Measurements from ENCODE around the gene CDHR3. TPM values are rescaled to one million over a fixed set of nuclear protein-coding genes. Genes with fewer than 3 reads are reported as not detected.

The CDHR3 gene
- total RNA-seq, 1 donor from 2014 or later = 1.1 TPM

DNA sequence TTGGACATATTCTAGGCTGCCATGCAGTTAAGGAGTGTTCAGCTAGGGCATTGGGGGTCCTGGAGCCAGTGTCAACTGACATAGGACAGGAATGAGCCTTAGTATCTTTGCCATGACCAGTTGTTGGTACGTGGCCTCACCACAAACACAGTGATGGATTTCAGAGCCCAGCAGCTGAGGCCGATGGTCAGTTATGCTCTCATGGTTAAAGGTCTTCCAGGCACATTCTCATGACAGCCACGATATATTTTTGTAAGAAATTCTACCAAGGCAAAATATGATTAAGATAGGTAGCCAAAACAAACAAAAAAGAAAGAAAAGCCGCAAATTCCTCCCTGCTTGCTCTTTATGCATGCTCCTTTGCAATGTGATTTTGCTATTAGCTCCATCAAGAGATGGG is 47.8 kb downstream of the CDHR3 start:
- DNase-seq (ENCODE audit: low read depth) = no peak
- no peak for FAIRE-seq
- TF ChIP-seq, protein P1, sequence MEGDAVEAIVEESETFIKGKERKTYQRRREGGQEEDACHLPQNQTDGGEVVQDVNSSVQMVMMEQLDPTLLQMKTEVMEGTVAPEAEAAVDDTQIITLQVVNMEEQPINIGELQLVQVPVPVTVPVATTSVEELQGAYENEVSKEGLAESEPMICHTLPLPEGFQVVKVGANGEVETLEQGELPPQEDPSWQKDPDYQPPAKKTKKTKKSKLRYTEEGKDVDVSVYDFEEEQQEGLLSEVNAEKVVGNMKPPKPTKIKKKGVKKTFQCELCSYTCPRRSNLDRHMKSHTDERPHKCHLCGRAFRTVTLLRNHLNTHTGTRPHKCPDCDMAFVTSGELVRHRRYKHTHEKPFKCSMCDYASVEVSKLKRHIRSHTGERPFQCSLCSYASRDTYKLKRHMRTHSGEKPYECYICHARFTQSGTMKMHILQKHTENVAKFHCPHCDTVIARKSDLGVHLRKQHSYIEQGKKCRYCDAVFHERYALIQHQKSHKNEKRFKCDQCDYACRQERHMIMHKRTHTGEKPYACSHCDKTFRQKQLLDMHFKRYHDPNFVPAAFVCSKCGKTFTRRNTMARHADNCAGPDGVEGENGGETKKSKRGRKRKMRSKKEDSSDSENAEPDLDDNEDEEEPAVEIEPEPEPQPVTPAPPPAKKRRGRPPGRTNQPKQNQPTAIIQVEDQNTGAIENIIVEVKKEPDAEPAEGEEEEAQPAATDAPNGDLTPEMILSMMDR (IDR thresholded peaks at IDR 0.05; ENCODE audit: insufficient read depth, low read length, severe bottlenecking) = no peak
- H3K4me3 ChIP-seq (ENCODE audit: low read depth, low read length) = no peak overlapping the region
- no peaks in the 10 kb centered on the region for H3K36me3 ChIP-seq (ENCODE audit: control insufficient read depth, insufficient read depth, low read length)
- no peaks in the 10 kb centered on the region for H3K27me3 ChIP-seq (ENCODE audit: control insufficient read depth, insufficient read depth, low read length)

DNA sequence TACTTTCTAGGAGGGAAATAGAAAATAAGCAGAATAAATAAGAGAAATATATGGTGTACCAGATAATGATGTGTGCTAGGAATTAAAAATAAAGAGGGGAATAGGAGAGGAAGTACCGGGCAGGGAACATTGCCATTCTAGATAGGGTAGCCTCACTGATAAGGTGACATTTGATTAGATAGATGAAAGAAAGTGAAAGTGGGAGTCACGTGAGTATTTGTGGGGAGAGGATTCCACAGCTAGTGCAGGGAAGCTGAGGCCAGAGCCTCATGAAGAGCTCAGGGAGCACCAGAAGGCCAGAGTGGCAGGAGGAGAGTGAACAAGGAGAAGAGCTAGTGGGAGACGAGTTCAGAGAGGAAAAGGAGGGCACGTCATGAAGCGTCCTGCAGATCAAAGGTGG is 49.1 kb downstream of the CDHR3 start:
- no peaks in the 10 kb centered on the region for H3K27me3 ChIP-seq (ENCODE audit: control insufficient read depth, insufficient read depth, low read length)
- no peaks in the 10 kb centered on the region for H3K36me3 ChIP-seq (ENCODE audit: control insufficient read depth, insufficient read depth, low read length)
- DNase-seq (ENCODE audit: low read depth) (no peak), FAIRE-seq (no peak)
- no peak overlapping the region for H3K4me3 ChIP-seq (ENCODE audit: low read depth, low read length)
- TF ChIP-seq, protein P1 (IDR thresholded peaks at IDR 0.05; ENCODE audit: insufficient read depth, low read length, severe bottlenecking) = no peak

DNA sequence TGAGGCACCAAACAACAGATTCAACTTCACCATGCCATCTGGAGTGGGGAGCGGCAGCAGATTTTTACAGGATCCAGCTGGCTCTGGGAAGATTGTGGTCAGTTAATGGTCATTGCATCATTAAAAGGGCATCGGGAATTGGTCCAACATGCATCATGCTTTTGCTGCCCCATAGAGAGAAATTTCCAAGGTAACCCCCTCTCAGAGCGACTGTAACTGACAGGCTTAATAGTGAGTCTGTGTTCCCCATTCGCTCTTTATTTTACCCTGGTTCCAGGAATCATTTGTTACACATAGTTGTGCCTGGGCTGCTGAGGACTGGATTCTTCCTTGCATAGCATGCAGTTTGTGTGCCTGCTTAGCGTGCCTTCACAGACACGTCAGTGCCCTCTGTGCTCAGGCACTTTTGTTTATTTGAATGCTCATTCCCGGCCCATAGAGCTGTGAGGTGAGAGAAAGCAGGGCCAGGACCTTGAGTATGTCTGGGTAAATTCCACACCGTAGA is 49.9 kb downstream of the CDHR3 start:
- Histone ChIP-seq H3K36me3 (ENCODE audit: control insufficient read depth, insufficient read depth, low read length) (no peaks in the 10 kb centered on the region), H3K27me3 (ENCODE audit: control insufficient read depth, insufficient read depth, low read length) (no peaks in the 10 kb centered on the region), H3K4me3 (ENCODE audit: low read depth, low read length) (no peak overlapping the region)
- TF ChIP-seq, protein P1 (IDR thresholded peaks at IDR 0.05; ENCODE audit: insufficient read depth, low read length, severe bottlenecking) = no peak
- FAIRE-seq (no peak), DNase-seq (ENCODE audit: low read depth) (no peak)

DNA sequence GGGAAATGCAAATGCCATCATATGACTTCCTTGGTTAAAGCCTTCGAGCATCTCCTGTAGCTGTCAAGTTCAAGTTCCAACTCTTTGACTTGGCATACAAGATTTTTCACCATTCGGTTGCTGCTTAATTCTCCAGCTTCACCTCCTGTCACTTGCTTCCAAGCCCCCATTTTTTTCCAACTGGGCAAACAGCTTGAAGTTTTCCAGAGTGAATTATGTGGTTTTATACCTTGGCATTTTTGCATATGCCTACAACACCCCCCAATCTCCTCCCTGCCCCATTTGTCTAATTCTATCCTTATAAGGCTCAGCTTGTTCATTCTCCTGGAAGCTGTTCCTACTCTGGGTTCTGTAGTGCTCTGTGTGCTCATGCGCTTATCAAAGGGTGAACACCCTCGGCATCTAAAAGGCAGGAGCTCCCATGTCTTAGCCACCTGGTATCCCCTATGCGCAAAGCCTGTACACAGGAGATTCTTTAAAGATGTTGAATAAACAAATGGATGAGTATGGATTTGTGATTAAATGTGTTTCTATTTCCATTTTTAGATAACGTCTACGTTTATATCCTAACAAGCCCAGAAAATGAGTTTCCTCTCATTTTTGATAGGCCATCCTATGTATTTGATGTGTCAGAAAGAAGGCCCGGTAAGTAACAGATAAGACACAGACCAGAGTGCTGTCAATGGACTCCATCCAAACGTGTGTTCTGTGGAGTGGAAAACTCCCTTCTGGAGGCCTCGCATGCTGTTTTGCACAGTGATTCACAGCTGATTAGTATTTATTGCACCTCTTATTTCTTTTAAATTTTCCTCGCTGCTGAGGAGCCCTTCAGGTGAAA is 52.5 kb downstream of the CDHR3 start:
- no peaks in the 10 kb centered on the region for H3K27me3 ChIP-seq (ENCODE audit: control insufficient read depth, insufficient read depth, low read length)
- no peak for DNase-seq (ENCODE audit: low read depth)
- H3K36me3 ChIP-seq (ENCODE audit: control insufficient read depth, insufficient read depth, low read length) = no peaks in the 10 kb centered on the region
- no peak overlapping the region for H3K4me3 ChIP-seq (ENCODE audit: low read depth, low read length)
- FAIRE-seq = no peak
- TF ChIP-seq, protein P1 (IDR thresholded peaks at IDR 0.05; ENCODE audit: insufficient read depth, low read length, severe bottlenecking) = no peak

DNA sequence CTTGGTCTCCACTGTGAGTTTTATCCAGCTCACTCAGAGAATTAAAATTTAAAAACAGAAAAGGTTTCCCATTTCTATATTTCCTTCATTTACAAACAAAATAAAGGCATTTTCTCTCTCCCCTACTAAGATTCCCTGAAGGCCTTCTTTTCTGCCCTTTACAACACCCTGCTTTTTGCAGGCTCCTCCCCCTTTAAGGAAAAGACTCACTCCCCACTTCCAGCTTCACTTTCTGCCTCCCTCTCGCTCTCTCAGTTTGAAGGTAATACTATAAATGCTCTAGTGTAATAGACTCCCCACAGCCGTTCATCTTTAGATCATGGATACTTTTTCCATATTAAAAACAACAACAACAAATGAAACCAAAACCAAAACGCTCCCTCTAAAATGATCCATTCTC is 53.3 kb downstream of the CDHR3 start:
- Histone ChIP-seq H3K27me3 (ENCODE audit: control insufficient read depth, insufficient read depth, low read length) (no peaks in the 10 kb centered on the region), H3K36me3 (ENCODE audit: control insufficient read depth, insufficient read depth, low read length) (no peaks in the 10 kb centered on the region), H3K4me3 (ENCODE audit: low read depth, low read length) (no peak overlapping the region)
- FAIRE-seq = no peak
- TF ChIP-seq, protein P1 (IDR thresholded peaks at IDR 0.05; ENCODE audit: insufficient read depth, low read length, severe bottlenecking) = no peak
- no peak for DNase-seq (ENCODE audit: low read depth)
